Skeletal muscle satellite cell (primary cell): Measurements from ENCODE around the gene RSPH6A. TPM values are rescaled to one million over a fixed set of nuclear protein-coding genes. Genes with fewer than 3 reads are reported as not detected.
A peak's percentile ranks its signal among the peaks of the same experiment; 100 is the strongest.

Experiments used
- H3K27me3 ChIP-seq: 2 replicates; pipeline ENCODE4 v1.7.0; 2013; ENCODE audit warnings: low read length; ENCODE audit not compliant: control insufficient read depth, insufficient read depth
- H3K36me3 ChIP-seq: 2 replicates; pipeline ENCODE4 v1.7.0; 2013; ENCODE audit warnings: mild to moderate bottlenecking, control low read depth, low read length; ENCODE audit not compliant: insufficient read depth
- H3K4me1 ChIP-seq: 2 replicates; pipeline ENCODE4 v1.7.0; 2013; ENCODE audit warnings: low read length; ENCODE audit not compliant: control insufficient read depth, insufficient read depth
- H3K4me2 ChIP-seq: 2 replicates; pipeline ENCODE4 v1.7.0; 2013; ENCODE audit warnings: mild to moderate bottlenecking, low read length
- H3K4me3 ChIP-seq: 2 replicates; pipeline ENCODE4 v1.7.0; 2013; ENCODE audit warnings: low read length
- H3K9ac ChIP-seq: 2 replicates; pipeline ENCODE4 v1.7.0; 2013; ENCODE audit warnings: mild to moderate bottlenecking, low read depth, low read length, moderate library complexity
- H3K9me3 ChIP-seq: replicated peaks from 2 replicates; pipeline ENCODE4 v1.7.0; 2013; ENCODE audit warnings: mild to moderate bottlenecking, control low read depth, low read length
- total RNA-seq: library from RNA; depleted of rRNA; stranded (reverse); fragments of >200 nt; gene quantifications from 2 replicates; pipeline ENCODE4 v1.2.3, GENCODE V29; 2012; rRNA removed

The RSPH6A gene
- total RNA-seq = under 0.01 and 0.25 TPM in 2 replicates

DNA sequence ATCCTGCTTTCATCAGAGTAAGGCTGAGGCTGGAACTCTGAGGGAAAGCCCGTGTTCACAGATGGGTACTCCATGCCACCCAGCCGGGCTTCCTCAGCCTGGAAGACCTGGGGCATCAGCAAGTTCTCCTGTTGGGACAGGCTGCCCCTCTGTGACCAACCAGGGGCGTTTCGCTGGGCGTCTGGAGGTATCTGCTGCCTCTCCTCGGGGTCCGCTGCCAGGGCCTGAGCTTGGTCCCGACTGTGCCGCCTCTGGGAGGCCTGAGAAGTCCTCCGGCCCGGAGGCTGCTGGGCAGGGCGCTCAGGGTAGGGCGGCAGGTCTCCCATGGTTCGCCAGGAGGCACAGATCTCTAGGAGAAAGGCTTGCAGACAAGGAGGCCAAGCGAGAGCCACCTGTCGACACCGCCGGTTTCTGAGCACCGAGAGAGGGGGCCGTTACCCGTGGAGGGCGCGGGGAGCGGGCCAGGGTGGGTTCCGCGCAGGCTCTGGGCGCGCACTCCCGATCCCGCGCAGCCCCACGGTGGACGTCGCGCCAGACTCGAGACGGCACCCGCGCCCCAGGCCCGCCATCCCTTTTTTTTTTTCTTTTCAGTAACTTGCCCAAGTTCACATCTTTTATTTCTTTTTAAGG, at the start of gene RSPH6A:
RSPH6A (minus strand) TSS at position 458 of the 630 bp plus-strand sequence; CDS start at position 326, 132 bp downstream.
- H3K36me3 ChIP-seq = peaks cover 16% of the 10 kb centered on the region
- H3K9me3 ChIP-seq = no peaks in the 10 kb centered on the region
- H3K27me3 ChIP-seq = no peaks in the 10 kb centered on the region
- no peak within 1 kb of the TSS for H3K4me3 ChIP-seq
- H3K4me1 ChIP-seq = peaks cover 10% of the 10 kb centered on the region
- no peak within 1 kb of the TSS for H3K4me2 ChIP-seq
- H3K9ac ChIP-seq = no peak within 1 kb of the TSS

DNA sequence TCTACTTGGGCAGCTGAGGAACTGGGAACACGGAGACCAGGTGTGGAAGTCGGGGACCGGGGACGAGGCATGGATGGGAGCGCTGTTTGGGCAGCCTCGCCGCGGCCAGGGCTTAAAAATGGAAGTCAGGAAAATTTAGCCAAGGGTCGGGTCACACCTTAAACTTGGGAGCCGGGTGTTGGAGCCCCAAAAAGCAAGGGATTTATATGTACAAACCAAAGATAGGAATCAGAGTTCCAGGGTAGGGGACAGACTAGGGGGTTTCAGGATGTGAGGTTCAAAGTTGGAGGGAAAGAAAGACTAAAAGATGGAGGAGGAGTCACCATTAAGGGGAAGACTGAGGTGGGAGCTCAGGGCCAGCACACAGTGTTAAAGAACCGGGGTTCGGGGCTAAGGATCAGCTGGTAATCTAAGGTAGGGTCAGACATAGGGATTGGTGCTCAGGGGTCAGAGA, 49.5 kb upstream of the RSPH6A start:
- Histone ChIP-seq H3K4me1 (peaks cover 10% of the 10 kb centered on the region), H3K9ac (no peak overlapping the region), H3K4me2 (no peak overlapping the region), H3K9me3 (no peaks in the 10 kb centered on the region), H3K4me3 (no peak overlapping the region), H3K27me3 (peaks cover 39% of the 10 kb centered on the region), H3K36me3 (peaks cover 6% of the 10 kb centered on the region)

DNA sequence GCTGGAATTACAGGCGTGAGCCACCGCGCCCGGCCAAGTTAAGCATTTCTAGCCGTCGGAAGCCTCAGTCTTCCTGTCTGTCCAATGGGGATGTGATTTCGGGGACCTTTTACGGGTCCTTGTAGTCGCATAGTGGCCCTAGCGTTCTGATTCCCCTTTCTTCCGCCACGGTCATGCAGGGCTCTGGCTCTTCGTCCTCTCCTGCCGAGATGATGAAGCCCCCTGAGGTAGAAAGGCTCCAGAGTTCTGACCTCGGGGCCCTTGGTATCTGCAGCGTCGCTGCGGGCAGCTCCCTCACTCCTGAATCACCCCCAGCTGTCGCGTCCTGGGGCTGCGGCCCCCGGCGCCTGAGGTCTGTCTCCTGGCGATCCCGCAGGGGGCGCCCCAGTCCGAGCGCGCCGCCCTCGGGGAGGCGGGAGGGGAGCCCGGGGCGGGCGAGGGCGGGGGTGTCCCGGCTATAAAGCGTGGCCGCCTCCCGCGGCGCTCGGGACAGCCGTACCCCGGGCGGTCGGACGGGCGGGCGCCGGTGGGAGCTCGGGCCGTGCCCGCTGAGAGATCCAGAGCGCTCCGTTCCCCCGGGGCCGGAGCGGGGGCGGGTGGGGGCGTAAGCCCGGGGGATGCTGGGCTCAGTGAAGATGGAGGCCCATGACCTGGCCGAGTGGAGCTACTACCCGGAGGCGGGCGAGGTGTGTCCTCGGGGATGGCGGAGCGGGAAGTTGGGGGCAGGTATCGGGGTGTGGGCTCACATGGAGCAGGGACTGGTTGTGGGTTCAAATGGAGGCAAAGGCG, 48.9 kb upstream of the RSPH6A start, which contains the start of gene FOXA3:
FOXA3 (plus strand) TSS at position 487 of the 789 bp plus-strand sequence; CDS start at position 618, 131 bp downstream.
- H3K4me3 ChIP-seq = peak within 1 kb of the TSS; percentile 62
- peaks cover 39% of the 10 kb centered on the region for H3K27me3 ChIP-seq
- H3K4me1 ChIP-seq = peaks cover 10% of the 10 kb centered on the region
- H3K9me3 ChIP-seq = no peaks in the 10 kb centered on the region
- H3K9ac ChIP-seq = no peak within 1 kb of the TSS
- peaks cover 11% of the 10 kb centered on the region for H3K36me3 ChIP-seq
- peak within 1 kb of the TSS; percentile 76 for H3K4me2 ChIP-seq

DNA sequence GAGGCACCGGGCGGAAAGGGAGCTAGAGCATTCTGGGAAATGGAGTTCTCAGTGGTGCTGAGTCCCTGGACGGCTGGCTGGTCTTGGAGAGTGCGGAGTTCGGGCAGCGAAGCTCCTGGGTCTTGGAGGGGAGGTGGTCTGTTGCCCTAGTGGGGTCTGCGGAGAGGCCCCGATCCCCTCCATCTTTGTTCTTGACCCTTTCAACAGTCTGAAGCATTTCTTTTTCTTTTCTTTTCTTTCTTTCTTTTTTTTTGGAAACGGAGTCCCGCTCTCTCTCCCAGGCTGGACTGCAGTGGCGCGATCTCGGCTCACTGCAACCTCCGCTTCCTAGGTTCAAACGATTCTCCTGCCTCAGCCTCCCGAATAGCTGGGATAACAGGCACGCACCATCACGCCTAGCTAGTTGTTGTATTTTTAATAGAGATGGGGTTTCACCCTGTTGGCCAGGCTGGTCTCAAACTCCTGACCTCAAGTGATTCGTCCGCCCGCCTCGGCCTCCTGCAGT, 48.3 kb upstream of the RSPH6A start:
- Histone ChIP-seq H3K4me1 (peaks cover 10% of the 10 kb centered on the region), H3K36me3 (peaks cover 16% of the 10 kb centered on the region), H3K9me3 (no peaks in the 10 kb centered on the region), H3K27me3 (peaks cover 39% of the 10 kb centered on the region), H3K9ac (no peak overlapping the region), H3K4me2 (peak overlapping the region; percentile 76), H3K4me3 (peak overlapping the region; percentile 62)

DNA sequence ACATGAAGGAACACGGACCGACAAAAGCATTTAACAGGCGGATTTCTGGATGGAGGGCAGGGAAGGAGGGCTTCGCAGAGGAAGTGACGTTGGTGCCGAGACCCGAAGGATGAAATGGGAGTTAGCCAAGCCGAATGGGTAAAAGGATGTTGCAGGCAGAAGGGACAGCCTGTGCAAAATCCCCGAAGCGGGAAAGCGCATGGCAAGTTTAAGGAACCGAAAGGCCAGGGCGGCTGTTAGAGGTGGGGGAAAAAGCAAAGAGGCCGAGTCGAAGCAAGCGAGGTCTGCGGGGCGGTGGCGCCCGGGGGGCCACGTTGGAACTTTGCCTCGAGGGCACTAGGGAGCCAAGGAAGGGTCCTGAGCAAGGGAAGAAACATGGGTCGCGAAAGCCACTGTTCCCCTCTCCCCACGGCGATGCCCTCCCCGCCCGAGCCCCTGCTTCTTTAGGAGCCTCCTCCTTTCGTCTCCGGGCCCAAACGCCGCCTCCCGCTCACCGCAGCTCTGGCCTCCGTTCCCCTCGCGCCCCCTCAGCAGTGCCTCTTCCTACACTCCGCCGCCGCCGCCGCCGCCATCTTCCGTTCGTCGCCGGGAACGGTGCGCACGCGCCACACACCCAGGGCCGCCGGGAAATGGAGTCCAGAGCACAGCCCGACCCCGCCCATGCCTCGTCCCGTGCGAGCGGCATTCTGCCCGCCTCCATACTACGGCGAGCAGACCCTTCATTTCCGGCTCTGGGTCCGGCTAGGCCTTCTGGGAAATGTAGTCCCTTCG, 47.6 kb upstream of the RSPH6A start, which contains the start of gene SYMPK:
SYMPK (minus strand) TSS at position 584 of the 771 bp plus-strand sequence. CDS start 8,652 bp downstream, outside the sequence.
- peaks cover 39% of the 10 kb centered on the region for H3K27me3 ChIP-seq
- peaks cover 16% of the 10 kb centered on the region for H3K36me3 ChIP-seq
- peak within 1 kb of the TSS; percentile 89 for H3K4me3 ChIP-seq
- H3K4me2 ChIP-seq = peak within 1 kb of the TSS; percentile 82
- peaks cover 10% of the 10 kb centered on the region for H3K4me1 ChIP-seq
- H3K9me3 ChIP-seq = no peaks in the 10 kb centered on the region
- H3K9ac ChIP-seq = peak within 1 kb of the TSS; percentile 93

DNA sequence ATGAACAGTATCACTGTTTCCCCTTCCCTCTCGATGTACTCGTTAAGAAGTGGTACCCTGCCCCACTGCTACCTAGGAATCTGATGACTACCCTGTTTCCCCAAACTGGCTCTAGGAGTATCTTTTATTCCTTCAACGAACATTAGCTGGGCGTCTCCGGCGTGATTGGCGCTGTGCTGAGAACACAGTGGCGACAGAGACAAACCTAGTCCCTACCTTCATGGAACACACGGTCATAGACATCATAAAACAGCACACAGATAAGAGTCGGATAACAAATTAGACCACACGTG, 47.1 kb upstream of the RSPH6A start:
- peak overlapping the region; percentile 93 for H3K9ac ChIP-seq
- H3K4me2 ChIP-seq = peak overlapping the region; percentile 82
- H3K36me3 ChIP-seq = peaks cover 16% of the 10 kb centered on the region
- peaks cover 10% of the 10 kb centered on the region for H3K4me1 ChIP-seq
- peak overlapping the region; percentile 89 for H3K4me3 ChIP-seq
- H3K27me3 ChIP-seq = peaks cover 38% of the 10 kb centered on the region
- H3K9me3 ChIP-seq = no peaks in the 10 kb centered on the region

DNA sequence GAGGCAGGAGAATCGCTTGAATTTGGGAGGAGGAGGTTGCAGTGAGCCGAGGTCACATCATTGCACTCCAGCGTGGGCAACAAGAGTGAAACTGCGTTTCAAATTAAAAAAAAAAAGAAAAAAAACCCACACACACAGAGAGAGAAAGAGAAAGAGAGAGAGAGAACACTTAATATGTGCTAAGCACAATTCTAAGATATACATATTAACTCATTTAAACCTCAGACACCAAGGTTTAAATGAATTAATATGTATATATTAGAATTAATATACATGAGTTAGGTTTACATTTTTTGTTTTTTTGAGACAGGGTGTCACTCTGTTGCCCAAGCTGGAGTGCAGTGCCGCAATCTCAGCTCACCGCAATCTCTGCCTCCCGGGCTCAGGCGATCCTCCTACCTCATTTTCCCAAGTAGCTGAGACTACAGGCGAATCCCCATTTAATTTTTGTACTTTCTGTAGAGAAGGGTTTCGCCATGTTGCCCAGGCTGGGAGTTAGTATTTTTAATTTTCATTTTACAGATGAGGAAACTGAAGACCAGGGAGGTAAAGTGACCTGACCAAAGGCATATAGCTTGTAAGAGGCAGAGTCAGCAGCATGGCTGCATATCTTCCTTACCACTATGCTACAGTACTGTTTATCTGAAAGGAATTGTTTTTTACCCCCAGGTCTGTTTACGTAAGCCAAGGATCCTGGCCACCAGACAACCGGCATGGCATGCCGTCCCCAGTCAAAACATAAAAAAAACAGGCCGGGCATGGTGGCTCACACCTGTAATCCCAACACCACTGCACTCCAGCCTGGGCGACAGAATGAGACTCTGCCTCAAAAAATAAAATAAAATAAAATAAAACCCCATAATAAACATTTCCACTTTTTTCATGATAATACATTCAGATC, 45.5 kb upstream of the RSPH6A start:
- Histone ChIP-seq H3K9me3 (no peaks in the 10 kb centered on the region), H3K4me3 (no peak overlapping the region), H3K27me3 (peaks cover 21% of the 10 kb centered on the region), H3K36me3 (peaks cover 16% of the 10 kb centered on the region), H3K9ac (no peak overlapping the region), H3K4me2 (no peak overlapping the region), H3K4me1 (peaks cover 10% of the 10 kb centered on the region)

DNA sequence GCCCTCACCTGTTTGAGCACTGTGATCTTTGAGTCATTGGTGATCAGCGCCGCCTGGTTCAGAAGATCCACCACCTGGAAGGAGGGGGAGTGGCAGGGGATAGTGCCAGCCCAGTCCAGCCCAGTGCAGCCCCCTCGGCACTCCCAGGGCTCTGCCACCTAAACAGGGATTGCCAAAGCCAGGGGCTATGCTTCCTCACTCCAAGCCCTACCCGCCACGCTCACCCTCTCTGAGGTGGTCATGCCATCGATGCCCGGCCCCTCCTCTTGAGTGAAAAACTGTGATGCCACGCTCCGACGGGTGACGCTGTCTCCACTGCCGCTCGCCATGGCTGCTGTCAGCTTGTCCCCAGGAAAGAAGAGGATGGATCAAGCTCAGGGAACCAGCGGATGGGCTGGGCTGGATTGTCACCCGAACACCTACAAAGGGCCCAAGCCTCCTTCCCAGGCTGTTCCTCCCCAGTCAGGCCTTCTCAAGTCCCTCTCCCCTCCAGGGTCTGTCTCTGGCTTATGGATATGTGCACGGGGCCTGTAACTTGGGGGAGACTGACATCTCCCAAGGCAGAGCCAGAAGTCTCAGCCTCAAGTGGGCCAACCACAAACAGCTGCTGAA, 39.2 kb upstream of the RSPH6A start:
- Histone ChIP-seq H3K4me3 (no peak overlapping the region), H3K4me1 (no peaks in the 10 kb centered on the region), H3K9ac (no peak overlapping the region), H3K27me3 (no peaks in the 10 kb centered on the region), H3K36me3 (peaks cover 50% of the 10 kb centered on the region), H3K4me2 (no peak overlapping the region), H3K9me3 (no peaks in the 10 kb centered on the region)

DNA sequence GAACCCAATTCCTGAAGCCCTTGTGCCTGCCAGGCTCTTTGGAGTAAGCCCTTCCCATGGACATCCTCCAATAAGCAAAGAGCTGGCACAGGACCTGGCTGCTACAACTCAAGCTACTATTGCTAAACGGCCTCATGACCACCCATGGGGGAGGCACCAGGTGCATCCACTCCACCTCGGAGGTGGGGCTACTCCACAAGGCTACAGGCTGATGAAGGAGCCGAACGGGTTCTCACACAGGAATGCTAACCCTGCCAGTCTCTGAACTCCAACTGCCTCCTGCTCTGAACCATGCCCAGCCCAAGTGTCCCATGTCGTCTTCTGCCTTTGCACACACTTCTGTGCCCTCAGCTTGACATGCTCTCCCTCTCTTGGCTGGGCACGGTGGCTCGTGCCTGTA, 37.9 kb upstream of the RSPH6A start:
- Histone ChIP-seq H3K36me3 (peaks cover 57% of the 10 kb centered on the region), H3K4me1 (no peaks in the 10 kb centered on the region), H3K27me3 (no peaks in the 10 kb centered on the region), H3K4me3 (no peak overlapping the region), H3K4me2 (no peak overlapping the region), H3K9ac (no peak overlapping the region), H3K9me3 (no peaks in the 10 kb centered on the region)

DNA sequence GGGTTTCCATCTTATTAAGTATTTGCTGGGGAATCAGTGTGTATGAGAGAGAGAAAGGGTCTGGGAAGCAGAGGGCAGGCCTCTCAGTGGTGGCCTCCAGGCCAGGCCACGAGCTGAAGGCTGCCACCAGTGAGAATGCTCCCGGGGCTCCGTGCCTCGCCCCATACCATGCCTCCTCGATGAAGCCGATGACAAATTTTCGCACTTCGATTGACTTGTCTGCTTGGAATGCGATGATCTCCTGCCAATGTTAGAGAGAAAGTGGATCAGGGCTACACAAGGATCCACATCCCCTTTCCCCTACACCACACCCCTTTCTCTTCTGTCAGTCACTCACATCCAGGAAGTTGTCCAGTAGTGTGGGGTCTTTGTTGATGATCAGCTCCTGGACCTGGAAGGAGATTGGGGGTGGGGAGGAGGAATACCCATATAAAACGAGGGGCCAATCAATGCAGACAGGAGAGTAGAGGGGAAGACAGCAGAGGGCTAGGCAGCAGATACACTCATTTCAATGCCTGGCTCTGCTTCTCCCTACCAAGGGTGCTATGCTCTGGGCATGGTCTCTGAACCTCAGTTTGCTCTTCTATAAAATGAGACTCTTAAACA, 37.1 kb upstream of the RSPH6A start:
- Histone ChIP-seq H3K4me1 (no peaks in the 10 kb centered on the region), H3K4me2 (no peak overlapping the region), H3K9me3 (no peaks in the 10 kb centered on the region), H3K9ac (no peak overlapping the region), H3K27me3 (no peaks in the 10 kb centered on the region), H3K4me3 (no peak overlapping the region), H3K36me3 (peaks cover 64% of the 10 kb centered on the region)
